GM23248 (cell line): Measurements from ENCODE around the gene ZNF396.

Source experiments
- EZH2 ChIP-seq: fragments of 200-600 bp; sonication (generic); IDR thresholded peaks from 2 replicates; pipeline ENCODE4 v1.6.1; 2018; ENCODE audit warnings: antibody characterized with exemption, mild to moderate bottlenecking; ENCODE audit not compliant: insufficient read depth, poor library complexity, severe bottlenecking
- EZH2phosphoT487 ChIP-seq: fragments of 200-600 bp; sonication (generic); IDR thresholded peaks from 2 replicates; pipeline ENCODE4 v1.6.1; 2018; ENCODE audit warnings: antibody characterized with exemption, moderate library complexity, mild to moderate bottlenecking, low read depth; ENCODE audit not compliant: insufficient read depth

DNA sequence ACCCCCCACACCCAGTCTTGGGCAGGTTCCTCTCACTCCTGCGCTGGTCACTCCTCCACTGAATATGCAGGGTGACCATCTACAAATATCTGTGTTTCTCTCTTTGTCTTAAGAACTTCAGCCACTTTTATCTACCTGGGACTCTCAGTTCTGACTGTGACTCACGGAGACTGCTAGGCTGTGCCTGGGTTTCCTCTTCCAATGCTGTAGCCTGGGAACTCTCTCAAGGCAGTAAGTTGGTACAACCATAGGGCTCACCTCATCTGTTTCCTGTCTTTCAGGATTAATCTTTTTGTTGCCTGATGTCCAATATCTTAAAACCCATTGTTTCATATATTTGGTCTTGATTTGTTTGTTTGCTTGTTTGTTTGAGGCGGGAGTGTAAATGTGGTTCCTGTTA lies 47.2 kb upstream of the ZNF396 start:
- TF ChIP-seq EZH2phosphoT487 (no peak), EZH2 (no peak)
